PFSK-1 (cell line): Measurements from ENCODE around the gene DPP8.

Source experiments
- FOXP2 ChIP-seq: optimal IDR thresholded peaks from 2 replicates; pipeline ENCODE3; 2011; ENCODE audit warnings: borderline replicate concordance, control low read depth, inconsistent platforms; ENCODE audit not compliant: insufficient read depth; ENCODE audit errors: extremely low read length, extremely low read depth
- POLR2AphosphoS5 ChIP-seq: IDR thresholded peaks from 2 replicates; pipeline ENCODE4 v1.6.1; 2012; ENCODE audit warnings: low read depth, mild to moderate bottlenecking, control low read depth, low read length, moderate library complexity
- REST ChIP-seq, 2 experiments: IDR thresholded peaks; 2 replicates each; pipeline versions ENCODE4 v1.6.1 to v1.8.0; 2011 to 2012; ENCODE audit warnings: low read depth in 2 of 2, low read length in 2 of 2, control low read depth in 1 of 2, inconsistent platforms in 1 of 2, mild to moderate bottlenecking in 1 of 2, moderate library complexity in 1 of 2; ENCODE audit not compliant: insufficient read depth in 1 of 2
- SIN3A ChIP-seq: IDR thresholded peaks from 2 replicates; pipeline ENCODE4 v1.6.1; 2012; ENCODE audit warnings: mild to moderate bottlenecking, low read length, moderate library complexity, borderline replicate concordance; ENCODE audit not compliant: insufficient read depth
- TAF1 ChIP-seq: IDR thresholded peaks from 2 replicates; pipeline ENCODE4 v1.6.1; 2012; ENCODE audit warnings: low read length, control low read depth, borderline replicate concordance; ENCODE audit not compliant: insufficient read depth

DNA sequence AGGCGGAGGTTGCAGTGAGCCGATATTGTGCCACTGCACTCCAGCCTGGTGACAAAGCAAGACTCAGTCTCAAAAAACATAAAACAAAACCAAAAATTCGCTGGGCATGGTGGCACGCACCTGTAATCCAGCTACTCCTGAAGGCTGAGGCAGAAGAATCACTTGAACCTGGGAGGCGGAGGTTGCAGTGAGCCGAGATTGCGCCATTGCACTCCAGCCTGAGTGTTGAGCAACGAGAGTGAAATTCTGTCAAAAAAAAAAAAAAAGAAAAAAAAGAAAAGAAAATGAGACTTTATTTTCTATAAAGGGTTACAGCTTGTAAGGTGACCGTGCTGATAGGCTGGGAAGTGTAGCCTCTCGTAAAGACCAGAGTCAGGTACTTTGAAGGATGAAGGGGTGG is 6.7 kb upstream of the DPP8 start:
- TF ChIP-seq SIN3A (no peak), POLR2AphosphoS5 (no peak), REST (IDR thresholded peaks at IDR 0.05; ENCODE audit: insufficient read depth in 1 of 2, low read depth in 2 of 2, low read length in 2 of 2) (no peak), FOXP2 (no peak), TAF1 (no peak)
